NK-92 treated with Interleukin-12 subunit alpha and Interleukin-12 subunit beta, amount 100 ng/mL, for 24 hours (cell line): ENCODE results near the gene ETFBKMT.
"Not testable (repeated sequence)": the region's sequence is repeated elsewhere in the genome, so short reads cannot be mapped to it uniquely, and the experiment has no call there.

Experiments
- DNase-seq: peaks from one replicate; lab custom pipeline; 2025; lab: John Stamatoyannopoulos, UW

ETFBKMT gene

GRCh38 chr12:31655792-31656191 is 3.7 kb upstream of the ETFBKMT start:
- DNase-seq, result no peak

- DNase-seq, result no peak
Measured at GRCh38 chr12:31658471-31659086, 909 bp upstream of the ETFBKMT start.

- DNase-seq, result no peak
Measured at GRCh38 chr12:31662176-31662849, 2.8 kb downstream of the ETFBKMT start.

- DNase-seq, result no peak
Measured at GRCh38 chr12:31663576-31663975, 4.1 kb downstream of the ETFBKMT start.

- DNase-seq, result no peak
Measured at GRCh38 chr12:31664038-31664437, 4.5 kb downstream of the ETFBKMT start.

- DNase-seq, result no peak
Measured at GRCh38 chr12:31669020-31669419, 9.5 kb downstream of the ETFBKMT start.

- DNase-seq, result not testable (repeated sequence)
Measured at GRCh38 chr12:31669582-31669981, 10.1 kb downstream of the ETFBKMT start.

GRCh38 chr12:31672521-31672920 is 13.0 kb downstream of the ETFBKMT start:
- no peak for DNase-seq

GRCh38 chr12:31682136-31682962 is 22.9 kb downstream of the ETFBKMT start:
- DNase-seq, result peak; percentile 30

GRCh38 chr12:31685801-31686200 is 26.3 kb downstream of the ETFBKMT start:
- DNase-seq, result no peak

GRCh38 chr12:31687101-31687527 is 27.6 kb downstream of the ETFBKMT start:
- DNase-seq, result no peak

GRCh38 chr12:31689921-31690320 is 30.4 kb downstream of the ETFBKMT start:
- DNase-seq, result not testable (repeated sequence)

- no peak for DNase-seq
Measured at GRCh38 chr12:31702047-31702446, 42.6 kb downstream of the ETFBKMT start.

GRCh38 chr12:31705621-31706020 is 46.1 kb downstream of the ETFBKMT start:
- DNase-seq, result no peak

GRCh38 chr12:31708118-31708517 is 48.6 kb downstream of the ETFBKMT start:
- not testable (repeated sequence) for DNase-seq

GRCh38 chr12:31710021-31710818 is 50.7 kb downstream of the ETFBKMT start:
- no peak for DNase-seq

- no peak for DNase-seq
Measured at GRCh38 chr12:31712877-31713276, 53.4 kb downstream of the ETFBKMT start.

- no peak for DNase-seq
Measured at GRCh38 chr12:31714406-31715271, 55.2 kb downstream of the ETFBKMT start.

GRCh38 chr12:31715283-31715825 is 55.9 kb downstream of the ETFBKMT start:
- DNase-seq, result no peak

GRCh38 chr12:31716998-31717397 is 57.5 kb downstream of the ETFBKMT start:
- DNase-seq, result not testable (repeated sequence)
